ENCODE results near the gene MOB2.

Gene MOB2

DNA sequence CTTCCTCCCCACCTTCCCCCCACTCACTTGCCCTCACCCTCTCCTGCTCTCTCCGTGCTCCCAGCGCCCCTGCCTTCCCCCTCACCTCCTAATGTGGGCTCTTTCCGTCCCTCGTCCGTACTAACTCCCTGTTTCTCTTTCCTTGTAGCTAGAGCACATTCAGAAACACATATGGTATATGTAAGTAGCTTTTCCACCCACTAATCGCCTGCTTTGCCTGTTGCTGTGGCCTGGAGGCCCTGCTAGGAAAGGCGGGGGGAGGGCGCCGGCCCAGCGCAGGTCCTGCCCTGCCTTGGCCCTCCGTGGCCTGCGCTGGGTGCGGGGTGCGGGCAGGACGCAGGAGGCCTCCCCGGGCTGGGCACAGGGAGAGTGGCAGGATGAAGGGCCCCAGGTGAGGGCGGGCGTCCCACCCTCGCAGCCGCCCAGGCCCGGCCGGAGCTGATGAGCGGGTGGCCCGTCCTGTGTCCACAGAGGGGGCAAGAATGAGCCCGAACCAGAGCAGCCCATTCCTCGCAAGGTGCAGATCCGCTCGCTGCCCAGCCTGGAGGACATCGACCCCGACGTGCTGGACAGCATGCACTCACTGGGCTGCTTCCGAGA lies 41.7 kb downstream of the MOB2 start:
- Histone ChIP-seq H3K4me2 (ENCODE audit: low read depth, low read length, poor library complexity, severe bottlenecking) (no peak overlapping the region), H2AFZ (ENCODE audit: low read length) (no peak overlapping the region), H3K79me2 (ENCODE audit: insufficient read depth, low read length) (no peaks in the 10 kb centered on the region), H3K36me3 (ENCODE audit: insufficient read depth, low read length) (no peaks in the 10 kb centered on the region), H3K9me3 (ENCODE audit: insufficient read depth, low read depth, low read length) (no peaks in the 10 kb centered on the region; the same call in 1 of the 2 replicates), H3F3A (ENCODE audit: low read depth) (no peaks in the 10 kb centered on the region), H3K4me3 (ENCODE audit: low read length, poor library complexity, severe bottlenecking) (no peak overlapping the region), H3K9me2 (replicated peaks; ENCODE audit: low read depth, low read length) (no peaks in the 10 kb centered on the region), H3K27me3 (ENCODE audit: insufficient read depth, low read length, poor library complexity, severe bottlenecking) (no peaks in the 10 kb centered on the region), H4K20me1 (ENCODE audit: insufficient read depth, low read length, poor library complexity, severe bottlenecking) (no peaks in the 10 kb centered on the region), H3K9ac (ENCODE audit: low read depth, low read length, poor library complexity, severe bottlenecking) (no peak overlapping the region), H3K4me1 (ENCODE audit: insufficient read depth, low read length, poor library complexity, severe bottlenecking) (no peaks in the 10 kb centered on the region)
- TF ChIP-seq EZH2phosphoT487 (IDR thresholded peaks at IDR 0.05; ENCODE audit: borderline replicate concordance) = no peak
- TF ChIP-seq, protein P1, sequence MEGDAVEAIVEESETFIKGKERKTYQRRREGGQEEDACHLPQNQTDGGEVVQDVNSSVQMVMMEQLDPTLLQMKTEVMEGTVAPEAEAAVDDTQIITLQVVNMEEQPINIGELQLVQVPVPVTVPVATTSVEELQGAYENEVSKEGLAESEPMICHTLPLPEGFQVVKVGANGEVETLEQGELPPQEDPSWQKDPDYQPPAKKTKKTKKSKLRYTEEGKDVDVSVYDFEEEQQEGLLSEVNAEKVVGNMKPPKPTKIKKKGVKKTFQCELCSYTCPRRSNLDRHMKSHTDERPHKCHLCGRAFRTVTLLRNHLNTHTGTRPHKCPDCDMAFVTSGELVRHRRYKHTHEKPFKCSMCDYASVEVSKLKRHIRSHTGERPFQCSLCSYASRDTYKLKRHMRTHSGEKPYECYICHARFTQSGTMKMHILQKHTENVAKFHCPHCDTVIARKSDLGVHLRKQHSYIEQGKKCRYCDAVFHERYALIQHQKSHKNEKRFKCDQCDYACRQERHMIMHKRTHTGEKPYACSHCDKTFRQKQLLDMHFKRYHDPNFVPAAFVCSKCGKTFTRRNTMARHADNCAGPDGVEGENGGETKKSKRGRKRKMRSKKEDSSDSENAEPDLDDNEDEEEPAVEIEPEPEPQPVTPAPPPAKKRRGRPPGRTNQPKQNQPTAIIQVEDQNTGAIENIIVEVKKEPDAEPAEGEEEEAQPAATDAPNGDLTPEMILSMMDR (conservative IDR thresholded peaks at IDR 0.05; ENCODE audit: low read length) = no peak

DNA sequence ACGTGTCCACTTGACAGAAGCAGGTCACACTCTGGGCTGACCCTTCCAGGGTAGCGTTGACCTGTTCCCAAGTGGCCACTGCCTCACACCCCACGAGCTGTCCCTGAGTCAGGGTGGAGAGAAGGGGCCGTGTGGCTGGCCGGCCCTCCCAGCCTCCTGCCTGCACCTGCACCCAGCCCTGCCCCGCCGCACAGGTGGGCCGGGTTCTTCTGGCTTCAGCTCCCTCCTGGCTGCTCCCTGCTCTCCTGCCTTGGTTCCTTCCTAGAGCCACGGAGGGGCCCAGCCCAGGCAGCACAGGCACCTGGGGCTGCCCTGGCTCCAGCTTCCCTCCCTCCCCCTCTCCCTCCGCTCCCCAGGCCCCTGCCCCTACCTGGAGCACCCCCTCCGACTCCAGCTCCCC lies 42.3 kb downstream of the MOB2 start:
- Histone ChIP-seq H3K9me3 (ENCODE audit: insufficient read depth, low read depth, low read length) (no peaks in the 10 kb centered on the region; the same call in 1 of the 2 replicates), H3K4me1 (ENCODE audit: insufficient read depth, low read length, poor library complexity, severe bottlenecking) (no peaks in the 10 kb centered on the region), H3K9me2 (replicated peaks; ENCODE audit: low read depth, low read length) (no peaks in the 10 kb centered on the region), H3K4me2 (ENCODE audit: low read depth, low read length, poor library complexity, severe bottlenecking) (no peak overlapping the region), H3K79me2 (ENCODE audit: insufficient read depth, low read length) (no peaks in the 10 kb centered on the region), H4K20me1 (ENCODE audit: insufficient read depth, low read length, poor library complexity, severe bottlenecking) (no peaks in the 10 kb centered on the region), H3K27me3 (ENCODE audit: insufficient read depth, low read length, poor library complexity, severe bottlenecking) (no peaks in the 10 kb centered on the region), H3K36me3 (ENCODE audit: insufficient read depth, low read length) (no peaks in the 10 kb centered on the region), H2AFZ (ENCODE audit: low read length) (no peak overlapping the region), H3K4me3 (ENCODE audit: low read length, poor library complexity, severe bottlenecking) (no peak overlapping the region), H3K9ac (ENCODE audit: low read depth, low read length, poor library complexity, severe bottlenecking) (no peak overlapping the region), H3F3A (ENCODE audit: low read depth) (no peaks in the 10 kb centered on the region)
- TF ChIP-seq, protein P1 (conservative IDR thresholded peaks at IDR 0.05; ENCODE audit: low read length) = no peak
- TF ChIP-seq EZH2phosphoT487 (IDR thresholded peaks at IDR 0.05; ENCODE audit: borderline replicate concordance) = no peak

DNA sequence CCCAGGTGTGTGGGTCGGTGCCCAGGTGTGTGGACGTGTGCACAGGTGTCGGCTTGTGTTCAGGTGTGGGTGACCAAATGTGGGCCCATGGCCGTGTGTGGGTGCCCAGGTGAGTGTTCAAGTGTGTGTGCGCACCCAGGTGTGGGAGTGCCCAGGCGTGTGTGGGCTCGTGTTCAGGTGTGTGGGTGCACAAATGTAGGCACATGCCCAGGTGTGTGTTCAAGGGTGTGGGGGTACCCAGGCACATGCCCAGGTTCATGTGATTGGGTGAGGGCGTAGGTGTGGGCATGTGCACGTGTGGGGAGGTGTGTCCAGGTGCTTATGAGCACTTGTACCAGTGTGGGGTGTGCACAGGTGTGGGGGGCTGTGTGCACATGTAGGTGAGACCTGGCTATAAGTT lies 42.8 kb downstream of the MOB2 start:
- Histone ChIP-seq H3K9me2 (replicated peaks; ENCODE audit: low read depth, low read length) (no peaks in the 10 kb centered on the region), H3K27me3 (ENCODE audit: insufficient read depth, low read length, poor library complexity, severe bottlenecking) (no peaks in the 10 kb centered on the region), H3K36me3 (ENCODE audit: insufficient read depth, low read length) (no peaks in the 10 kb centered on the region)

More for the DNA sequence above, 42.8 kb downstream of the MOB2 start:
- Histone ChIP-seq H3K9me3 (ENCODE audit: insufficient read depth, low read depth, low read length) (no peaks in the 10 kb centered on the region; the same call in 1 of the 2 replicates), H3K9ac (ENCODE audit: low read depth, low read length, poor library complexity, severe bottlenecking) (no peak overlapping the region), H3F3A (ENCODE audit: low read depth) (no peaks in the 10 kb centered on the region), H3K4me1 (ENCODE audit: insufficient read depth, low read length, poor library complexity, severe bottlenecking) (no peaks in the 10 kb centered on the region), H3K79me2 (ENCODE audit: insufficient read depth, low read length) (no peaks in the 10 kb centered on the region), H3K4me3 (ENCODE audit: low read length, poor library complexity, severe bottlenecking) (no peak overlapping the region), H2AFZ (ENCODE audit: low read length) (no peak overlapping the region), H3K4me2 (ENCODE audit: low read depth, low read length, poor library complexity, severe bottlenecking) (no peak overlapping the region), H4K20me1 (ENCODE audit: insufficient read depth, low read length, poor library complexity, severe bottlenecking) (no peaks in the 10 kb centered on the region)
- TF ChIP-seq EZH2phosphoT487 (IDR thresholded peaks at IDR 0.05; ENCODE audit: borderline replicate concordance) = no peak
- TF ChIP-seq, protein P1 (conservative IDR thresholded peaks at IDR 0.05; ENCODE audit: low read length) = no peak
